GM21526 (cell line): ENCODE results near the gene ITLN2.
"Not testable (repeated sequence)": the region's sequence is repeated elsewhere in the genome, so short reads cannot be mapped to it uniquely, and the experiment has no call there.

Experiments
- ATAC-seq: cut with Tn5 transposase; IDR thresholded peaks from one replicate; pipeline ENCODE4 v1.9.1; 2021; ENCODE audit warnings: moderate library complexity; ENCODE audit not compliant: unreplicated experiment, low FRiP score

Gene ITLN2

DNA sequence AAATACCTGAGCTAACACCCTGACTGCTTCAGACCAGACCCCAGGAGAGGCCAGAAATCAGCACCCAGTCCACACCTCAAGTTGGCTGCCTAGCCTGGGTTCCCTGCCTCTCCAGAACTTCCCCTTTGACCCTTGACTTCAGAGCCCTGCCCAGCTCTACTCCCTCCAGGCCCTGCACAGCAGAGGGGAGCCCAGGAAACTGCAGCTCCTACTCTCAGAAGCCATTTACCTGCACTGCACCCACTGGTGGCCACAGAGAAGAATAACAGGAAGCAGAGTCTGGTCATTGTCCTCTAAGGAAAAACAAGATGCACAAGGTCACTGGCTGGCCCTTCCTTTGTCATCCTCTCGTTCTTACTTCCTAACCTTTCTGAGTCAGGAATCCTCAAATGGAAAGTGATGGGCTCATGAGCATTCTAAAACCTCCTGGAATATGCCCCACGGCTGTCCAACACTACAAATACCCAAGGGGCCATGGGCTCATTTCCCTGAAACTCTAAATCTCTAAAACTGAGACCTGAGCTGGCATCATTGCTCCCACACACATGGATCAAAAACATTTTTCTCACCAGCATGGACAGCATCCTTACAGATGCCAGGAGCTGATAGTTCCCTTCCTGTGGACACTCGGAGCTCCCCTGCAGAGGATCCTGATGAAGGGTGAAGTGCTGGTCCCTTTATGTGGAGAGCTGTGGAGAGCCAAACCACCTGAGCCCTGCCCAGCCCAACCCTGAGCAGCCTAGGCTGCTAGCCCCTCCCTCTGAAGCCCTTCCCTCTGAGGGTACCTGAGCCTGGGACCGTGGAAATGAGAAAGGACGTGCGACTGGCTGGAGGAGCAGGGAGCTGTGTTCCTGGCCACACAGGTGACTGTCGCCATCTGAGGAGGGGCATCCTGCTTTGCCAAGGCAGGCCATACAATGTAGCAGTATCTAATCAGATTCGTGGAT, at the start of gene ITLN2:
Gene ITLN2 (minus strand): TSS at position 652 of the 947 bp plus-strand sequence. CDS start 68 bp downstream, at position 584.
- ATAC-seq = no peak

GRCh38 chr1:161001525-161001924, 46.9 kb upstream of the ITLN2 start:
- ATAC-seq = no peak

- ATAC-seq = no peak
Observed at GRCh38 chr1:161000736-161001480, 46.3 kb upstream of the ITLN2 start.

DNA sequence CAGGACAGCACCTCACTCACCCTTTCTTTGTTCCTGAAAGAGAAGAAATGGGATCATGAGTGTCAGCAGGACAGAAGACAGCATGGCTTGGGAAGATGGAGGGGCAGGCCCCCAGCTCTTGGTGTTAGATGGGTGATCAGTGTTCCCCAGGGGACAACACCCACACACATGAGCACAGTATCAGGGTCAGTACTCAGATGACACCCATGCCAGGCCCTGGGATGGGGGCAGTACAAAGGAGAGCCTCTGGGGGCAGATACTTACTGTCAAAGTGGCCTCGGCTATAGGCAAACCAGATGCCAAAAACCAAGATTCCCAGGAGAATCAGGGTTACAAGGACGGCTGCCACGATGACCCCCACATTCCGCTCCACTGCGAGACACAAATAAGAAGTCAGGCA, 44.8 kb upstream of the ITLN2 start:
- no peak for ATAC-seq

DNA sequence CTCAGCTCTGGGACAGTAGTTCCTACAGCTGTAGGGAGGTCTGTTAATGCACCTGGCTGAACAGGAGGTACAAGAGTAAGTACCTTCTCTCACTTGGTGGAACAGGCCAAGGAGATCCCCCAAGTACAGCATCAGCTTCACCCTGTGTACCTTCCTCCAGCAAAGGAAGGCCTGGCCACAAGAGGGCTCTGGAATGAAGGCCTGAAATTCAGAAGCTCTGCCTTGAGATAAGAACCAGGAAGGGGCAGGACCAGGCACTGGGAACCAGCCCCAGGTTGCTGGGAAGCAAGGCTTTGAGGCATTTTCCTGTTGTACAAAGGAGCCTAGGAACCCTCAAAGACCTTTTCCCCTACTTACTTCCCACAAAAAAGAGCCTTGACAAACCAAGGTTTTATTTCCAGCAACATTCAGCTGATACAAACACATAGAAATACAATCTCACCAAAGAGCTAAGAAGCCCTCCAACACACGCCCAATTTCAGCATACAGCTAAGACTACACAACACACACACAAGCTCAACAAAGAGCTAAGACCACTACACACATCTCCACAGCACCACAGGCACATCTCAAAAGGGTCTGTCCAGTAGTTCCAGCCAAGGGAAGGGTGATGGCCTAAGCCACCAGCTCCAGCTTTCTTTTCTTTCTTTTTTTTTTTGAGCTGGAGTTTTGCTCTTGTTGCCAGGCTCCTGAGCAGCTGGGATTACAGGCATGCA, 42.9 kb upstream of the ITLN2 start:
- no peak for ATAC-seq

DNA sequence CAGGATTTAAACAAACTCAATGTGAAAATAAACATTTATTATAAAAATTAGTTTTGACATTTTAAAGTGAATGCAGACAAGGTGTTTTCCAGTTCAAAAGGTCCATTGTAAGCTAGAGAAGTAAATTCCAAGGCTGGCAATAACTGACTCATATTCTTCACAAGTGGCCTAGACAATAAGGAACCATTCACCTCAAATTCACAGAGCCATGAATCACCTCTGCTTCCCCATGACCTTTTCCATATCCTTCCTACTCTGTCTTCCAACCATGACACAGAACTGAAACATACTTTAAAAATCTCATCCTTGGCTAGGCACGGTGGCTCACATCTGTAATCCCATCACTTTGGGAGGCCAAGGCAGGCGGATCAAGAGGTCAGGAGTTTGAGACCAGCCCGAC, 41.6 kb upstream of the ITLN2 start:
- no peak for ATAC-seq

DNA sequence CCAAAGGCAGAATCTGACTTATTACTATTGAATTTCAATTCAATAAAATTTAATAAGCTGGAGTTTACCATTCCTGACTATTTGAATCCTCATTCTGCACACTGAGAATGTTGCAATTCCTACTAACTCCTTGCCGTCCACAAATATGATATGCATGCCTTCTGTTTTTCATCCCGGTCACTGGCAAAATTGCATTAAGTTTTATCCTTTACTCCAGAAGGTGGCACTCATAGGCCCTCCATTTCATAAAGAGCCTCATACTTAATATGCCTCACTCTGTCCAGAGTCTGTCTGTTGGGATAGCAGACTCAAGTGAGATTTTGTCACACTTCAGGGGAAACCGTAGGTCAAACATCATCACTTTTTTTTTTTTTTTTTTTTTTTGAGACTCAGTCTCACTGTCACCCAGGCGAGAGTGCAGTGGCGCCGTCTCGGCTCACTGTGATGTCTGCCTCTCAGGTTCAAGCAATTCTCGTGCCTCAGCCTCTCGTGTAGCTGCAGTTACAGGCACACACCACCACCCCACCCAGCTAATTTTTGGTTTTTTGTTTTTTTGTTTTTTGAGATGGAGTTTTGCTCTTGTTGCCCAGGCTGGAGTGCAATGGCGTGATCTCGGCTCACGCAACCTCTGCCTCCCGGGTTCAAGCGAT, 39.1 kb upstream of the ITLN2 start:
- no peak for ATAC-seq

GRCh38 chr1:160992036-160992435, 37.4 kb upstream of the ITLN2 start:
- not testable (repeated sequence) for ATAC-seq

- no peak for ATAC-seq
Observed at GRCh38 chr1:160987359-160988050, 32.9 kb upstream of the ITLN2 start.

- ATAC-seq = no peak
Observed at GRCh38 chr1:160985723-160986122, 31.1 kb upstream of the ITLN2 start.

DNA sequence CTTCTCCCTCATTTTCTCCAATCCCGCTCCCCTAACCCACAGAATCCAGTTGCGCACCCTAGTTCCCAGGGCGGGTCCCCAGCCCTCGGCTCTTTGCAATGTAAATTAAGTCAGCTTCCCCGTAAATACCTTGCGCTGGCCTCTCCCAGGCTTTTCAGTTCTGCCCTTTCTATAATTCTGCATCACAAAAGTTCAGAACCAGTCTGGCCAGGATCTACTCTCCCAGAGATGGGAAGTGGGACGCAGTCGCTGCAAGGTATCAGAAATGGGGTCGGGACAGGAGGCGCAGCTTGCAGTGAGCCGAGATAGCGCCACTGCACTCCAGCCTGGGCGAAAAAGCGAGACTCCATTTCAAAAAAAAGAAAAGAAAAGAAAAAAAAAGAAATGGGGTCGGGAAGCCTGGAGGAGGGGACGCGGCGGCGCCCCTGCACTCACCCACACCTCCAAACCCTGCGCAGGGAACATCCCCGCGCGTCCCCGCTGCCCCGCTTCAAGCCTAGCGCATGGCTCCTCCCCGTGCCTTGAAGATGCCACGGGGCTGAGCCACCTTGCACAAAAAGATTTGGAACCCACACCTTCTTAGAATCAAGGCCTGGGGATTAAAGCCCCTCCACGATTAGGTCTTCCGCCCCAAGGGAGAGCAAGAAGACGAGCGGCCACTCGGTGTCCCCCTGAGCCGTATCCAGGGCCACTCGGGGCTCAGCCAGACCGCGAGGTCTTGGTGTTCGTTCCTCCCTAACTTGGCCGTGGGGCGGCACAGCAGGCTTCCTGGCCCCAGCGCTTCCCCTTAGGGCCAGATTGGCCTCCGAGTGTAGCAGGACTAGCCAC, 27.2 kb upstream of the ITLN2 start:
- no peak for ATAC-seq

GRCh38 chr1:160979286-160979685, 24.7 kb upstream of the ITLN2 start:
- no peak for ATAC-seq

DNA sequence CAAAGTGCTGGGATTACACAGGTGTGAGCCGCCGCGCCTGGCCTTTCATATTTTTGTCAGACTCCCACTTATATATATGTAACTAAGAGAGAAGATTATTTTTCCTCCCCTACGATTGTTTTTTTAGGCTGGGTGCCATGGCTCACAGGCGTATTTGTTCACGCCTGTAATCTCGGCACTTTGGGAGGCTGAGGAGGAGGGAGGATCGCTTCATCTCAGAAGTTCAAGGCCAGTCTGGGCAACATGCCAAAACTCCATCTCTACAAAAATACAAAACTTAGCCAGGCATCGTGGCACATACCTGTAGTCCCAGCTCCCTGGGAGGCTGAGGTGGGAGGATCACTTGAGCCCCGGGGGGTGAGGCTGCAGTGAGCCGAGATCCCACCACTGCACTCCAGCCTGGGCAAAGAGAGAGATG, 23.9 kb upstream of the ITLN2 start:
- no peak for ATAC-seq

DNA sequence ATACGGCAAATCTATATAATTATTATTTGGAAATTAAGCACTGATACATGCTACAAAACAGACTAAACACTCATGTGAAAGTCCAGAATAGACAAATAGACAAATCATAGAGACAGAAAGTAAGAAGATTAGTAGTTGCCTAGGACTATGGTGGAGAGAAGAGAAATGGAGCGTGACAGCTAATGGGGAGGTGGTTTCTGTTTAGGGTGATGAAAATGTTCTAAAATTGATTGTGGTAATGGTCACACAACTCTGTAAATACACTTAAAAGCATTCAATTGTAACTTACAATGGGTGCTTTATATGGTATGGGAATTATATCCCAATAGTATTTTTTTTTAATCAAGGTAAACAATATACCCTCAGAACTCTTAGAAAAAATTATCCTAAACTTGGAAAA, 20.4 kb upstream of the ITLN2 start:
- no peak for ATAC-seq

GRCh38 chr1:160973491-160973890, 18.9 kb upstream of the ITLN2 start:
- no peak for ATAC-seq

DNA sequence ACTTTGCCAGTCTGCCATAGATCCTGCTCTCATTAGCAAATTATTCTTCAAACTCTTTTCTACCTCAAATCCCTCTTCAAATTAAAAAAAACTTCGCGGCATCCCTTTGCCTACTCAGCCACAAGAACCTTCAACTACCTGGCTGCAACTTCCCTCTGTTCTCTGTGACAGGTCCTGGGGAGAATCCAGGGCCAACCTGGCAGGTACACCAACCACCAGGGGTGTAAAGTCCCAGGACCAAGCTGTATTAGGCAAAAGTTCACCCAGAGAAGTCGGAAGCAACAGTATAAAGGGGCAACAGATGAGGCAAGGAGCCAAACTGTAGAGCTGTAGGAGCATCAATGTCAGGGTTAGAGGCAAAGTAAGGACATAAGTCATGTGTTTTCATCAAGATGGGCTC, 18.3 kb upstream of the ITLN2 start:
- ATAC-seq = no peak

DNA sequence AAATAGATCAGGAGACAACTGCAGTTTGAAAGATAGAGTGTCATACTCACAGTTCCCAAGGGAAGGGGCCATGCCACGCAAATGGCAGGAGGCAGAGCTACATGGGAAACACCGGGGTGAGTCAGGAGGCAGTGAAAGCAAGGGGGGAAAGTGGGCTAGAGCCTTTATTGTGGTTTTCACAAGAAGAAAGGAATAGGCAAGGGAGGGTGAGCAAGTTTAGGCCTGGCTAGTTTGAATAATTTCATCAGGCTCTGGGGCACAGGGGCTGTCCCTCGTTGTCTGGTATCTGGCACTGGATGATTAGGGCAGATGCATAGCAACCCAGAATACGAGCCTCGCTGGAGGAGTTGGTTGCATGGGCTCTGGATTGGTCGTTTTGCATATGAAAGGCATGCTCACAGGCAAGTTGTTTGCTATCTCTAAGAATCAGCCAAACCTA, 17.0 kb upstream of the ITLN2 start:
- ATAC-seq = no peak

GRCh38 chr1:160963521-160963920, 8.9 kb upstream of the ITLN2 start:
- no peak for ATAC-seq

GRCh38 chr1:160961419-160961818, 6.8 kb upstream of the ITLN2 start:
- ATAC-seq = no peak
